HCT116 (cell line): ENCODE results near the gene COPS2.

Experiments
- FOSL1 ChIP-seq: IDR thresholded peaks from 2 replicates; pipeline ENCODE4 v1.6.1; 2012; ENCODE audit warnings: low read depth
- POLR2AphosphoS5 ChIP-seq: IDR thresholded peaks from 2 replicates; pipeline ENCODE4 v1.6.1; 2011; ENCODE audit warnings: mild to moderate bottlenecking, low read depth, low read length, moderate library complexity
- TF ChIP-seq, protein P1 (sequence below), 3 experiments: fragments of 200-600 bp in 1 of 3; sonication (generic) in 1 of 3; IDR thresholded peaks in 2 of 3; conservative IDR thresholded peaks in 1 of 3; 2 replicates each; pipeline ENCODE4 v1.5.1; 2012 to 2017; ENCODE audit warnings: low read depth in 2 of 3, low read length in 2 of 3, antibody characterized with exemption in 1 of 3, borderline replicate concordance in 1 of 3, control low read depth in 1 of 3, mild to moderate bottlenecking in 1 of 3, mixed read lengths in 1 of 3, mixed run types in 1 of 3, moderate library complexity in 1 of 3; ENCODE audit not compliant: insufficient read depth in 1 of 3
- TF ChIP-seq, protein P2 (sequence below): IDR thresholded peaks from 2 replicates; pipeline ENCODE4 v1.6.1; 2012

GRCh38 chr15:49148298-49148697 lies 7.1 kb downstream of the COPS2 start:
- TF ChIP-seq, protein P1, sequence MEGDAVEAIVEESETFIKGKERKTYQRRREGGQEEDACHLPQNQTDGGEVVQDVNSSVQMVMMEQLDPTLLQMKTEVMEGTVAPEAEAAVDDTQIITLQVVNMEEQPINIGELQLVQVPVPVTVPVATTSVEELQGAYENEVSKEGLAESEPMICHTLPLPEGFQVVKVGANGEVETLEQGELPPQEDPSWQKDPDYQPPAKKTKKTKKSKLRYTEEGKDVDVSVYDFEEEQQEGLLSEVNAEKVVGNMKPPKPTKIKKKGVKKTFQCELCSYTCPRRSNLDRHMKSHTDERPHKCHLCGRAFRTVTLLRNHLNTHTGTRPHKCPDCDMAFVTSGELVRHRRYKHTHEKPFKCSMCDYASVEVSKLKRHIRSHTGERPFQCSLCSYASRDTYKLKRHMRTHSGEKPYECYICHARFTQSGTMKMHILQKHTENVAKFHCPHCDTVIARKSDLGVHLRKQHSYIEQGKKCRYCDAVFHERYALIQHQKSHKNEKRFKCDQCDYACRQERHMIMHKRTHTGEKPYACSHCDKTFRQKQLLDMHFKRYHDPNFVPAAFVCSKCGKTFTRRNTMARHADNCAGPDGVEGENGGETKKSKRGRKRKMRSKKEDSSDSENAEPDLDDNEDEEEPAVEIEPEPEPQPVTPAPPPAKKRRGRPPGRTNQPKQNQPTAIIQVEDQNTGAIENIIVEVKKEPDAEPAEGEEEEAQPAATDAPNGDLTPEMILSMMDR (IDR thresholded peaks at IDR 0.05 in 2 of 3, conservative IDR thresholded peaks at IDR 0.05 in 1 of 3; ENCODE audit: borderline replicate concordance in 1 of 3, insufficient read depth in 1 of 3, low read depth in 2 of 3, low read length in 2 of 3) = no peak
- TF ChIP-seq POLR2AphosphoS5 = no peak
- no peak for TF ChIP-seq FOSL1
- TF ChIP-seq, protein P2, sequence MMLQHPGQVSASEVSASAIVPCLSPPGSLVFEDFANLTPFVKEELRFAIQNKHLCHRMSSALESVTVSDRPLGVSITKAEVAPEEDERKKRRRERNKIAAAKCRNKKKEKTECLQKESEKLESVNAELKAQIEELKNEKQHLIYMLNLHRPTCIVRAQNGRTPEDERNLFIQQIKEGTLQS = no peak
